Gastrocnemius medialis (tissue), 4 donors: ENCODE measurements around the gene GRID1. TPM values are rescaled to one million over a fixed set of nuclear protein-coding genes. Genes with fewer than 3 reads are reported as not detected.

Experiments
- ATAC-seq, 2 donors: fragments of 150-250 bp; one replicate each; pipeline ENCODE4 v1.9.1; 2016
- DNase-seq, 2 donors: peaks; one replicate each; pipeline ENCODE4 v3.0.0-alpha.2; 2019
- H3K27ac ChIP-seq, 4 donors: fragments of 200-600 bp; sonication (generic); 1 replicate in 1 of 4; 2 replicates in 3 of 4; pipeline ENCODE4 v1.5.1; 2016 to 2018; ENCODE audit warnings: mild to moderate bottlenecking in 2 of 4, moderate library complexity in 1 of 4
- H3K27me3 ChIP-seq, 3 donors: fragments of 200-600 bp; sonication (generic) in 2 of 3; 1 replicate in 1 of 3; 2 replicates in 2 of 3; pipeline versions ENCODE4 v1.5.1 to v1.6.0; 2016 to 2019; ENCODE audit warnings: mild to moderate bottlenecking in 1 of 3, moderate library complexity in 1 of 3
- H3K36me3 ChIP-seq, 2 donors: fragments of 200-600 bp; sonication (generic) in 1 of 2; one replicate each; pipeline ENCODE4 v1.5.1; 2017 to 2018
- H3K4me1 ChIP-seq, 2 donors: fragments of 200-600 bp; sonication (generic) in 1 of 2; one replicate each; pipeline ENCODE4 v1.5.1; 2016 to 2017; ENCODE audit warnings: mild to moderate bottlenecking in 2 of 2
- H3K4me3 ChIP-seq, 4 donors: fragments of 200-600 bp; sonication (generic) in 3 of 4; 1 replicate in 1 of 4; 2 replicates in 3 of 4; pipeline ENCODE4 v1.5.1; 2016 to 2019; ENCODE audit warnings: mild to moderate bottlenecking in 2 of 4
- H3K9me3 ChIP-seq, 3 donors: fragments of 200-600 bp; sonication (generic) in 2 of 3; 1 replicate in 1 of 3; 2 replicates in 2 of 3; pipeline ENCODE4 v1.5.1; 2016 to 2019
- POLR2A ChIP-seq, 2 donors: fragments of 450-650 bp; IDR thresholded peaks; one replicate each; pipeline ENCODE4 v1.6.1; 2017; ENCODE audit warnings: antibody characterized with exemption in 2 of 2, mild to moderate bottlenecking in 2 of 2, moderate library complexity in 2 of 2
- in situ Hi-C, 4 donors: fragments of 200-750 bp; cut with MboI; loops; one replicate each; pipeline versions ENCODE4 v1.15.0 to v1.8.0; 2017; ENCODE audit warnings: low sequenced_read_pairs in 4 of 4
- intact Hi-C: fragments of 100-400 bp; cut with DNase I; formaldehyde crosslinking; loops from one replicate; pipeline ENCODE4 v1.15.1; 2023; ENCODE audit warnings: low total_unique reads
- total RNA-seq, 4 donors: library from RNA; depleted of rRNA; stranded (reverse); fragments of >200 nt; gene quantifications; one replicate each; pipeline versions ENCODE4 v1.1.0 to v1.2.3, GENCODE V29; 2016
- TF ChIP-seq, protein P1 (sequence below), 5 experiments: fragments of 450-650 bp in 3 of 5; fragments of 200-600 bp in 2 of 5; sonication (generic) in 2 of 5; IDR thresholded peaks in 4 of 5; conservative IDR thresholded peaks in 1 of 5; 1 replicate in 4 of 5; 2 replicates in 1 of 5; pipeline ENCODE4 v1.5.1; 2016 to 2019; ENCODE audit warnings: antibody characterized with exemption in 5 of 5, mild to moderate bottlenecking in 3 of 5, moderate library complexity in 3 of 5

GRID1 gene
- total RNA-seq, 4 donors from 2014 or later, result 0.17 to 1.4 (median 0.79) TPM

DNA sequence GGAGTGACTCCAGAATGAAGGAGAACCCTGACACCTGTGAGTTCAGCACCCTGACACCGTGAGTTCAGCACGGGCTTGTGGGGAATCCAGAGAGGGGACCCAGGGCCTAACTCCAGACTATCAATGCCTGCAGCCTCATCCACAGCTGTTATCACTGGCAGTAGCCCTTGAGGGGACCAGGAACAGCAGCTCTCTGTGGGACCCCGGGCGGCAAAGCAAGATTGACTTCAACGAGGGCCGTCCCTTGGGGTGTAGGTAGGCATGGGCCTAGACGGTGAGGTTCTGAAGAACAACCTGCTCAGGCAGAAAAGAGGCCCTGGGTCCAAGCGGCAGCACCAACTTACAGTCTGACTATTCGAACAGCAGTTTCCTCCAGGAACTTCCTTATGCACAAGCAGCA lies 8.9 kb downstream of the GRID1 start:
- no peak overlapping the region for H3K4me3 ChIP-seq
- in situ Hi-C loops (loop anchor here in 1 of 4 donors (25.0 kb wide), 1 partner anchor 370 kb away; no protein-coding TSS in a partner anchor), intact Hi-C loops (no loop called here)
- no peak for DNase-seq
- ATAC-seq, result no peak
- H3K4me1 ChIP-seq, result no peaks in the 10 kb centered on the region
- no peak overlapping the region for H3K27ac ChIP-seq
- H3K9me3 ChIP-seq, result no peaks in the 10 kb centered on the region
- no peaks in the 10 kb centered on the region for H3K36me3 ChIP-seq
- peaks cover 0 to 7% (median 3%) of the 10 kb centered on the region in 3 donors for H3K27me3 ChIP-seq
- no peak for TF ChIP-seq POLR2A (IDR thresholded peaks at IDR 0.05)
- TF ChIP-seq, protein P1, sequence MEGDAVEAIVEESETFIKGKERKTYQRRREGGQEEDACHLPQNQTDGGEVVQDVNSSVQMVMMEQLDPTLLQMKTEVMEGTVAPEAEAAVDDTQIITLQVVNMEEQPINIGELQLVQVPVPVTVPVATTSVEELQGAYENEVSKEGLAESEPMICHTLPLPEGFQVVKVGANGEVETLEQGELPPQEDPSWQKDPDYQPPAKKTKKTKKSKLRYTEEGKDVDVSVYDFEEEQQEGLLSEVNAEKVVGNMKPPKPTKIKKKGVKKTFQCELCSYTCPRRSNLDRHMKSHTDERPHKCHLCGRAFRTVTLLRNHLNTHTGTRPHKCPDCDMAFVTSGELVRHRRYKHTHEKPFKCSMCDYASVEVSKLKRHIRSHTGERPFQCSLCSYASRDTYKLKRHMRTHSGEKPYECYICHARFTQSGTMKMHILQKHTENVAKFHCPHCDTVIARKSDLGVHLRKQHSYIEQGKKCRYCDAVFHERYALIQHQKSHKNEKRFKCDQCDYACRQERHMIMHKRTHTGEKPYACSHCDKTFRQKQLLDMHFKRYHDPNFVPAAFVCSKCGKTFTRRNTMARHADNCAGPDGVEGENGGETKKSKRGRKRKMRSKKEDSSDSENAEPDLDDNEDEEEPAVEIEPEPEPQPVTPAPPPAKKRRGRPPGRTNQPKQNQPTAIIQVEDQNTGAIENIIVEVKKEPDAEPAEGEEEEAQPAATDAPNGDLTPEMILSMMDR (IDR thresholded peaks at IDR 0.05 in 4 of 5, conservative IDR thresholded peaks at IDR 0.05 in 1 of 5), result no peak

GRCh38 chr10:86357041-86357440 lies 9.6 kb downstream of the GRID1 start:
- no peak for TF ChIP-seq POLR2A (IDR thresholded peaks at IDR 0.05)
- TF ChIP-seq, protein P1 (IDR thresholded peaks at IDR 0.05 in 4 of 5, conservative IDR thresholded peaks at IDR 0.05 in 1 of 5), result no peak
- Histone ChIP-seq H3K4me3 (no peak overlapping the region), H3K4me1 (no peaks in the 10 kb centered on the region), H3K27me3 (peaks cover 0 to 2% (median under 1%) of the 10 kb centered on the region in 3 donors), H3K27ac (no peak overlapping the region), H3K9me3 (no peaks in the 10 kb centered on the region), H3K36me3 (no peaks in the 10 kb centered on the region)
- ATAC-seq (peak in 1 of 2 donors; percentile 26), DNase-seq (no peak)
- intact Hi-C loops, result no loop called here
- in situ Hi-C loops, result loop anchor here in 1 of 4 donors (25.0 kb wide), 1 partner anchor 370 kb away; no protein-coding TSS in a partner anchor

DNA sequence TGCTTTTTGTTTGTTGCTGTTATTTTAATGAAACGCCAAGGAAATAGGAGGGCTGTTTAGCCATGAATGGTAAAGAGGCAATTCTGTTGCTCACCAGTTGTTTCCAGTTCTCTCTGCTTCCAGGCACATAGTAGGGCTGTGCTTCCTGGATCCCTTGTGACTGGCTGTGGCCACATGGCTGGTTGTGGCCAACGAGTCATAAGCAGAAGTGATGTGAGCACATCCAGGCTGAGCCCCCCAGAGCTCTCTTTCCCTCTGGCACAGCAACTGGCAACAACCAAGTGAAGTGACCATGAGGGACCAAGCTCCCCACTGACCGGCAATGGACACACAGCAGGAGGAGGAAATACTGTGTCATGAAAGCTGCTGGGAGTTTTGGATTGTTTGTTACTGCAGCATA lies 10.3 kb downstream of the GRID1 start:
- in situ Hi-C loops, result loop anchor here in 1 of 4 donors (25.0 kb wide), 1 partner anchor 369 kb away; no protein-coding TSS in a partner anchor
- Histone ChIP-seq H3K27ac (no peak overlapping the region), H3K27me3 (peaks cover 0 to 2% (median 0%) of the 10 kb centered on the region in 3 donors), H3K4me3 (no peak overlapping the region), H3K9me3 (no peaks in the 10 kb centered on the region), H3K36me3 (no peaks in the 10 kb centered on the region), H3K4me1 (no peaks in the 10 kb centered on the region)
- intact Hi-C loops, result no loop called here
- TF ChIP-seq POLR2A (IDR thresholded peaks at IDR 0.05), result no peak
- TF ChIP-seq, protein P1 (IDR thresholded peaks at IDR 0.05 in 4 of 5, conservative IDR thresholded peaks at IDR 0.05 in 1 of 5), result no peak
- DNase-seq (no peak), ATAC-seq (no peak)

DNA sequence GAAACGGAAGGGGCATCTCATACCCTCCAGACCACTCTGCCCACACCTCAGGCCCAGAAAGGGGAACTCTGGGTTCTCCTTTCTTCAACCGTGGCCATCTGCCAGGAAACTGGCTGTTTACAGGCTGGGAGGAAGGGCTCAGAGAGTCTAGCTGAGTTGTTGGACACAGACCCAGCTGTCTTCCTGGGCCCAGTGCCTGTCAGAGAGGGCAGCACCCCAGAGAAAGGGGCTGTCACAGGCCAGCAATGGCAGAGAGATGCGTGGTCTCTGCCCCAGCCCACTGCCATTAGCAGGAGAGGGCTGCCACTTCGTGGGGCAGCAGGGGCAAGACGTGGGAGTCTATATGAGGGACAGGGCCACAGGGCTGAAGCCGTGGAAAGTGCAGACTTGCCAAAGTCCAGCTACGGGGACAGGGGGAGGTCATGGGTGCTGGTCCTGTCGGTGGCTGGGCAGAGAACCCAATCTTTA lies 11.0 kb downstream of the GRID1 start:
- in situ Hi-C loops, result loop anchor here in 1 of 4 donors (25.0 kb wide), 1 partner anchor 368 kb away; no protein-coding TSS in a partner anchor
- TF ChIP-seq POLR2A (IDR thresholded peaks at IDR 0.05), result no peak
- TF ChIP-seq, protein P1 (IDR thresholded peaks at IDR 0.05 in 4 of 5, conservative IDR thresholded peaks at IDR 0.05 in 1 of 5), result no peak
- no peak overlapping the region for H3K4me3 ChIP-seq
- no peaks in the 10 kb centered on the region for H3K9me3 ChIP-seq
- intact Hi-C loops, result no loop called here
- H3K27me3 ChIP-seq, result peaks cover 0 to 2% (median 0%) of the 10 kb centered on the region in 3 donors
- H3K36me3 ChIP-seq, result no peaks in the 10 kb centered on the region
- no peaks in the 10 kb centered on the region for H3K4me1 ChIP-seq
- ATAC-seq (peak in 1 of 2 donors; percentile 33), DNase-seq (peak; percentile 32 to 33)
- no peak overlapping the region for H3K27ac ChIP-seq
